Forelimb muscle (tissue), 1 donor: ENCODE results near the gene DEXI. TPM values are rescaled to one million over a fixed set of nuclear protein-coding genes. Genes with fewer than 3 reads are reported as not detected.
"Not testable (repeated sequence)": the region's sequence is repeated elsewhere in the genome, so short reads cannot be mapped to it uniquely, and the experiment has no call there.

ENCODE experiments used
- DNase-seq: peaks from one replicate; pipeline ENCODE4 v3.0.0-alpha.2; 2013; ENCODE audit warnings: low read depth
- polyA plus RNA-seq: library from polyadenylated mRNA; unstranded; fragments of 120-200 nt; gene quantifications from one replicate; pipeline ENCODE4 v1.2.1, GENCODE V29; 2013; ENCODE audit not compliant: insufficient read length

DEXI gene
- polyA plus RNA-seq, 1 donor = 56.9 TPM

DNA sequence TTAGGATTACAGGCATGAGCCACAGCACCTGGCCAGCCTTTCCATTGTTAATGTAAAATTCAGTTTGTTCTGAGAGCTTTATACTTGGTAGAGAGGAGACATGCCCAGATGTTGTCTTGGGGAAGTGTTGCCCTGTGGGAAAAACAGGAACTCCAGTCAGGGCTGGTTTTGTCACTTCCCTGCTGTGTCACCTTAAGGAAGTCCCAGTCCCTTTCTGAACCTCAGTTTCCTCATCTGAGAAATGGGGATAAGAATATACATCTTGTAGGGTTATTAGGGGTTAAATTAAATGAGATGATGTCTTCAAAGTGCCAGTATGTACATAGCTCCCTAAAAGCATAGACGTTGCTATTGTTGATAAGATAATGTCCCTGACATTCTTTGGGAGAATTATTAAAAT, 27.3 kb upstream of the DEXI start:
- no peak for DNase-seq

DNA sequence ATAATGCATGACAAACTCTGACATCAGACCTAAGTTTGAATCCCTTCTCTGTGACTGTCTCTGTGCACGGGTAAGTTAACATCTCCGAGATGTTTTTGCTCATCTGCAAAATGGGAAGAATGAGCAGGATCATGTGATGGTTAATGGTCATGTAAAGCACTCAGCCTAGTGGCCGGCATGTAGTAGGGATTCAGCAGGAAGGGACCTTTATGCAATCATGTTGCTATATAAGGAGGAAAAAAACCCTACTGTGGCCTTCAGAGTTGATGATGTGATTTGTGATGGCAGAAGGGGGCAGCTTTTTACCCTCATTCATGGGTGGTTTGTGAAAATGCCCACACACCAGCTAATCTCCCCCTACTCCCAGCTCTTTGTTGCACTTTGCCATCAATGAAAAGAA, 26.2 kb upstream of the DEXI start:
- no peak for DNase-seq

DNA sequence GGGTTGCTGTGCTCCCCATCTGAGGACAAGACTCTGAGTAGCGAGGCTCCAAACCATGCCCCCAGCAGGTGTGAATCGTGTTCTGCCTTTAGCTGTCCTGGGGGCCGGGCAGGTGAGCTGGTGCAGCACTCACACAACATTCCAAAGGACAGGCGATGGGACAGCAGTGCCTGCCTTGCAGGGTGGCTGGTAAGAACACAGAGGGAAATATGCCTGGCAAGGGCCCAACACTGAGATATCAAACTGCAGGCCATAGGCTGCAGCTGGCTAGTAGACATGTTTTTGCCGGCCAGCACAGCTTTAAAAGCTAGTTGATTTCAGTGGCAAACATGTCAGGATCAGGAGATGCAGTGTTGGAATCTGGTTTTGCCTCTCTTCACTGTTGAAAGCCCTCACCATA, 25.7 kb upstream of the DEXI start:
- no peak for DNase-seq

DNA sequence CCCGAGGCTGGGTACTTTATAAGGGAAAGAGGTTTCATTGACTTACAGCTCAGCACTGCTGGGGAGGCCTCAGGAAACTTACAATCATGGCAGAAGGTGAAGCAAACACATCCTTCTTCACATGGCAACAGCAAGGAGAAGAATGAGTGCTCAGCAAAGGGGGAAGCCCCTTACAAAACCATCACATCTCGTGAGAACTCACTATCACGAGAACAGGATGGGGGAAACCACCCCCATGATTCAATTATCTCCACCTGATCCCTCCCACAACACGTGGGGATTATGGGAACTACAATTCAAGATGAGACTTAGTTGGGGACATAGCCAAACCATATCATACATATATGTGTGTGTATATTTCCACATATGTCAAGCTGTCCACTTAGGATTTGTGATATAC, 24.3 kb upstream of the DEXI start:
- not testable (repeated sequence) for DNase-seq

DNA sequence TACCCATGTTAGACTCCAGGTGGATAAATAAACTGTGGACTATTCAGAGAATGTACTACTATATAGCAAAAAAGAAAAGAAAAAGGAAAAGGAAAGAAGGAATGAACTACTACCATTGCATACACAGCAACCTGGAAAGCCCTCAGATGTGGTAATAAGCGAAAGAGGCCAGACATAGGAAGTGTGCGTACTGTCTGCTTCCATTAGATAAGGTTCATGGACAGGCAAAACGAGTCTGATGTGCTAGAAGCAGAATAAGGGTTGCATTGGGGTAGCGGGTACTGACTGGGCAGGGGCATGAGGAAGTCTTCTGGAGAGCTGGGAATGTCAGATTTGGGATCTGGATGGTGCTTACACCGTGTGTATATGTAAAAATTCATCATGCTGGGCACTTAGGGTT, 23.9 kb upstream of the DEXI start:
- DNase-seq = no peak

DNA sequence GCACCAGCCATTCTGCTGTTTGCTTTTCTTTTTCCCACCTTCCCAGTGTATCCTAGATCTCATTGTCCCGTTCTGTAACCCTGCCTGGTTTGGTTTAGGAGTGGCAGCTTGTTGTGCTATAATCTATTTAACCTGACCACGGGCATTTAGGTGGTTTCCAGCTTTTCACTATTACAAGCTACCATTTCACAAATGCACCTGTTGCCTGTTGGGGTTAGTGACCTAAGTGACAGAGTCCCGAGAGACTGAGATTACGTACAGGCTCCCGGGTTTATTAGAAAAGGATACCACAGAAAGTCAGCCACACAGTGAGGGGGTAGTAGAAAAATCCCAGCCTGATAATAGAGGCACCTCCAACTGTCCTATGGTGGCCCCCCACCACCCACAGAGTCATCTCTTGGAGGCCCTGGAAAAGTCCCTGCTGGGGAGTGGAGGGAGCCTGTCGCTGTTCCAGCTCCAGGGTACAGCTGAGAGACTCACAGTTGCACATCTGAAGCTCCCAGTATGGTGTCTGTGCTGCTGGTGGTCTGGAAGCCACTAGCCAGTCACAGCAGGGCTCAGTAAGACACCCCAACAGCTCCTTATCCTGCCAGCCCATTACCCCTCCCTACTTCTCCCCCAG, 23.3 kb upstream of the DEXI start:
- DNase-seq = no peak

DNA sequence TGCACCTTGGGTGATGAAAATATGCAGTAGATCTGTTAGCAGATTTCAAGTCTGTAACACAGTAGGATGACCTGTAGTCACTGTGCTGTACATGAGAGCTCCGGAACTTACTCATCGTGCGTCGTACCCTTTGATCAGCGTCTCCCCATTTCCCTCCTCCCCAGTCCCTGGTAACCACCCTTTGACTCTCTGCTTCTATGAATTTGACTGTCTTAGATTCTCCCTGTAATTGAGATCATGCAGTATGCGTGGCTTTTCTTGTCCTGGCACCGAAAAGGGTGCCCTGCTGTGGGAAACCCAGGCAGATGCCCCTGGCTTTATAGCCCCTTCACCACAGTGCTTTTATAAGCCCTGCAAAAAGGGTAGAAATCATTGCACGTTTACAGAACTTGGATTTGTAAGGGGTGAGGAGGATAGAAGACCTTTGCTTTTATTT, 22.6 kb upstream of the DEXI start:
- no peak for DNase-seq

DNA sequence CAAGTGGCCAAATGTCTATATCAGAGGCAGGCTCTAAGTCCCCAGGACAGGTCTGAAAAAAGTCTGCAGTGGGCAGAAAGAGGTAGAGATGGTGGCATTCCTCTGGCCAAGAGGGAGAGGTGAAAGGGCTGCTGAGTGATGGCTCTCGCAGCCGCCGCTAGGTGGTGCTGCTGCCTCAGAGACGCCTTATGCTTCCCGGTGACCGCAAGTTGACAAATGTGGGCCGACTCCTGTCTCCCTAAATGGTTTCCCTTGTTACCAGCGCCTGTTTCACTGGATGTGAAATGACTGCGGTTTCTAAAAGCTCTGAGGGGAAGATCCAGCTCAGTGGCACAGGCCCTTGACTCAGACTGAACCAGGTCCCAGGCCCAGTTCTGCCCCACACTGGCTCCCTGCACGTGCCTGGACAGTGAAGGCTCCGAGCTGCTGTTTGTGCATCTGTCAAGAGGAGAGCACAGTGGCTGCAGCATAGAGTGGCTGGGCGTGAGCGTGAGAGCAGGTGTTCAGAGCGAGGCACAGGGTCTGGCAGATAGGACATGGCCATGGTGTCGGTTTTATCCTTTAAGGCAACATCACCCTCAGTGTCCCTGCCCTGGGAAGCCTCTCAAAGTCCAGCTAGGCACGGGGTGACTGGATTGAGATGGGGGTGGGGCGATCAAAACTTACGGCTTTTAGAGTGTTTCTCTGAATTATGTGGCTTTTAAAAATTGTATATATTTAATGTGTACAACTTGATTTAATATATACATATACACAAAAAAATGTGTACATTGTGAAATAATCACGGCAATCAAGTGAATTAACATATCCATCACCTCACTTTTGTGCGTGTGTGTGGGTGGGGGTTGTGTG, 22.0 kb upstream of the DEXI start:
- no peak for DNase-seq

DNA sequence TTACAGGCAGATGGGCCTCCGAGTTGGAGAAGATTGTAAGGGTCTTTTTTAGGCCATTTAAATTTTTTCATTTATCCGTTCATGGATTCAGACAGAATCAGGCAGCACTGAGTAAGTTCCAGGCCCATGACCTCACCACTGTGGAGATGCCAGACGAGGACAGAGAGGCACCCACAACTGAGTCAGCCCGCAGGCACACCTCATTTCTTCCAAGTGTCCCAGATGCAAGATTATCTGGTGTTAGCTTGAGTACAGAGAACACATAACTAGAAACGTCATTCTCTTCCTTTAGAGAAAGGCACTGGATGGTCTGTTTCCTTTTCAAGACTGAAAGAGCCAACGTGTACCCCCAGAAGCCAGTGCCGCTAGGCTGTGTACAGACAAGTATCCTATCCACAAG, 19.0 kb upstream of the DEXI start:
- no peak for DNase-seq

DNA sequence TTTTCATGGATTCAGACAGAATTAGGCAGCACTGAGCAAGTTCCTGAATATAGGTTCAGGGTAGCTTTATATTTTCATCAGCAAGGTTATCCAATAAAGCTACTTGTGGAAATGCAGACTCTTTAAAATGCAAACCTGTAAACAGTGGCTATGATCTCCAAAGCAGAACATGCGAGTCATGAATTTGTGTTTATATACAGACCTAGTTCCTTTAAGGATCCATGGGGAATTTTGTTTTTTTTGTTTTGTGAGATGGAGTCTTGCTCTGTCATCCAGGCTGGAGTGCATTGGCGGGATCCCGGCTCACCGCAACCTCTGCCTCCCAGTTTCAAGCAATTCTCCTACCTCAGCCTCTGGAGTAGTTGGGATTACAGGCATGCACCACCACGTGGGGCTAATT, 16.9 kb upstream of the DEXI start:
- no peak for DNase-seq

DNA sequence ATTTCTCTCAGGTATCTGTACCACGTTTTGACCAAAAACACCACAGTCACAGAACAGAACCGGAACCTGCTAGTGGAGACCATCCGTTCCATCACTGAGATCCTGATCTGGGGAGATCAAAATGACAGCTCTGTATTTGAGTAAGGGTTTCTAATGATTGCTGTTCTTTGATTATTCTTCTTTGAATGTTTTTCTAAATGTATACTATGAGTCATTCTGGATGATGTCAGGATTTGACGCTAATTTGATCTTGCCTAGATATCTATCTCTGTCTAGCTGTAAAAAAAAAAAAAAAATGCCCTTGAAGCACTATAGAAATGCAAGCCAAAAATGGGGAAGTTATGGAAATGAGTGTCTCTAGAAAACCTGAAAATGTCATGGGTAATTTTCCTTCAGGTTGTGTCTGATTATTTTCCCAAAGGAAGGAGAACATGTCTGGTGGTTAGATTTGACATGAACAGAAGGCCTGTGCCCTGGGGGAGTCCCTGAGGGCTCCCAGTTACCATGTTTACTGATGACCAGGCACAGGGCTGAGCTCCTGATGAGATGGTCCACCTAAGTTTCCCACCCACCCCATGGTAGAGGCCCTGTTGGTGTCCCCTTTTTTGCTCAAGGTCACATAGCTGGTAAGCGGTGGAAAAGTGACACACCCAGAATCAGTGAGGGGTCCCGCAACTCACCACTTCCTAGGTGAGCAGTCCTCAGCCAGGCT, 15.7 kb upstream of the DEXI start:
- DNase-seq = no peak

DNA sequence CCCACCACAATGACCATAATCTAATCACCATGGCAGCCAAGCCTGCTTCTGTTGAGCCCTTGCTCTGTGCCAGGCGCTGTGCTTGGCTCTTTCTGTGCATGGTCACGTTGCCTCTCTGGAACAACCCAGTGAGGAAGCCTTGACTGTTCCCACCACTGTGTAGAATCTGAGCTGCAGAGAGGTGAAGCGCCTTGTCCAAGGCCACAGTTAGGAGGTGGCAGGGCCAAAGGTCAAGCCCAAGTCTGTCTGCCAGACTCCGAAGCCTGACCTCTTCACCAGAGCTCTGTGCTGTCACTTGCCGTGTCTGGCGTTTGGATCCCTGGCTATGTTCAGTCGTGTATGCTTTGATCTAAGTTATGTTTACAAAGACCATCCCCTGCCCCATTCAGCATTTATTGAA, 12.6 kb upstream of the DEXI start:
- DNase-seq = no peak

DNA sequence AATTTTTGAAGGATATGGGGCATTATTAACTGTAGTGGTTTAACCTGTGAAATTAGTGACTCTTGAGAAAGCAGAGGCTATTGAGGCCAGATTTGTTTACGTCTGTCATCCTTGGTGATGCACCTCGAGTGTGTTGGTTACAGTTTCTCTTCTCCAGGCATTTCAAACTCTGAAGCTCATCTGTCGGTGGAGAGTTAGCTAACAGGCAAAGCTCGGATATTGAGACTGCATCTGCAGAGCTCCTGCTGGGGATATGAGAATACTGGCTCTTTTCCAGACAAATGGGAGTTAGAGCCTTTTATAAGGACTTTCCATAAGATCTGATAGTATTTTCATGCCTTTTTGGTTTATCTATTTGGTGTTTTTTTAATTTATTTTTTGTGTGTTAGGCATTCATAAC, 8.8 kb upstream of the DEXI start:
- DNase-seq = no peak

DNA sequence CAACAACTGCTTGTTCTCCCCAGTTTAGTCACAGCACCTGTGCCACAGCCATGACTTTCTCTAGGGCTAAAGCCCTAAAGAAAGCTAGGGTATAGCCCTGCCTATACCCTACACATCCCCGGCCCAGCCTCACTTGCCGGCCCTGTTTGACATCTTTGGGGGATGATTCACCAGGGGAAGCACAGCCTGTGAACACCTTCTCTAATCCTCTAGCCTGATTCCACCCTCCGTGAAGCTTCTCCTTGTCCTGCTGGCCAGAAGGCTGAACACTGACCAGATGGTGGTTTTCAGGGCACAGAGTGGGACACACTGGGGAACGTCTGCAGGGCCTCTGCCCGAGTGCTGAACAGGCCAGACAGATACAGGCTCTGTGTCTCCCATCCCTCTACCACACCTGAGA, 8.1 kb upstream of the DEXI start:
- no peak for DNase-seq

DNA sequence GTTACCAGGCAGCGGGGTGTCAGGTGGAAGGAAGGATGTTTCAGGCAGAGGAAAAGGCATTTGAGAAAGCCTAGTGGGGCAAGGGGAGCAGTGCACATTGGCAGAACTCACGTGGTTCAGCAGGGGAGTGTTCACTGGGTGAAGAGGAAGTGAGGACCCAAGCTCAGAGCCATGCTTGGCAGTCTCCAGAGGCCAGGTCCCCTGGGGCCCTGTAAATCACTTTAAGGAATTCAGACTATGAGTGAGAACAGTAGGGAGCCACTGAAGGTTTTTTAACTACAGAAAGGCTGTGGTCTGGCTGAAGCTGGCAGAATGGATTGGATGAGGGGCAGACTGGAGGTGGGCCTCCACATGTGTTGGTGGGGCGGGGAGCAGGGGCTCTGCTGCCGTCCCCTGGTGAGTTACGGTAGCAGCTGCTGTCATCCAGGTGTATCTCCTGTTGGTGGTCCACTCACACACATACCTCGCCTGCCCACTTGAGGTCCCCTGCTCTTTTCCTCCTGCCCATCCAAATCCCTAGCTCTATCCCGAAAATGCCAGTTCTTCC, 7.2 kb upstream of the DEXI start:
- DNase-seq = no peak

DNA sequence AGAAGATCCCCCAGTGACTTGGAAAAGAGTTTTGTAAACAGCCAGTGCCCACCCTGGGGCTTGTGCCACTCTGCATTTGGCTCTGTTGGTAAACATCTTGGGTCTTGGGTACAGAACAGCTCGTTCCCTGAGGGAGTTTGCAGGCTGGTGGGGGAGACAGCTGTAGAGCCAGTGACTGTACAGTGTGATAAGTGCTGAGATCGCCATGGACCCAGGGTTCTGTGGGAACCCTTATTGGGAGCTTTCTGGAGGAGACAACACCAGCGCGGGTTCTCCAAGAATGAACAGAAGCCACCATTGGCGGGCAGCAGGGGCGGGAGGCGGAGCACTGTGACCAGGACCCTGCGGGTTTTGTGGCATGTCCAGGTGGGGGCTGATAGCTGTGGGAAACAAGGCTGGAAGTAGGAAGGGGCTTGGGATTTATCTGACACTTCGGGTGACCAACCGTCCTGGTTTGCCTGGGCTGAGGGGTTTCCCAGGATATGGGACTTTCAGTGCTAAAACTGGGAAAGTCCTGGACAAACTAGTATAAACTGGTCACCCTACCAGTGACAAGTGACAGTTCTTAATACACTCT, 5.0 kb upstream of the DEXI start:
- DNase-seq = no peak

DNA sequence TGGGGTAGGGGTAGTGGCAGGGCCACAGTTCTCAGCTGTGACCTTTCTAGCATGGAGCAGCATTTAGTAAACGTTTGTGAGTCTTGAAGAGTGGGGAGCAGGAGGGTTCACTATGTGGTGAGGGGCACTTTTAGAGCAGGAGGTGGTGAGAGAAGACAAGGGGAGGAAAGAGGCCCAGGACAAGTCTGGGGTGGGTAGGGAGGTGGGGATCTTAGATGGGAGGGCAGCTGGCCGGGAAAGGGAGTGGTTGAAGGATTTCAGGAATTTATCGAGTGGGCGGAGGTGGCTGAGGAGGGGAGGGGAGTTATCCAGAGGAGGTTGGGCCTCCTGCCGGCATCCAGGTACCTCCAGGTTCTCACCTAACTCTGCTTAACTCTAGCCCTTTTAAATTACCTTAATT, 4.0 kb upstream of the DEXI start:
- DNase-seq = no peak

DNA sequence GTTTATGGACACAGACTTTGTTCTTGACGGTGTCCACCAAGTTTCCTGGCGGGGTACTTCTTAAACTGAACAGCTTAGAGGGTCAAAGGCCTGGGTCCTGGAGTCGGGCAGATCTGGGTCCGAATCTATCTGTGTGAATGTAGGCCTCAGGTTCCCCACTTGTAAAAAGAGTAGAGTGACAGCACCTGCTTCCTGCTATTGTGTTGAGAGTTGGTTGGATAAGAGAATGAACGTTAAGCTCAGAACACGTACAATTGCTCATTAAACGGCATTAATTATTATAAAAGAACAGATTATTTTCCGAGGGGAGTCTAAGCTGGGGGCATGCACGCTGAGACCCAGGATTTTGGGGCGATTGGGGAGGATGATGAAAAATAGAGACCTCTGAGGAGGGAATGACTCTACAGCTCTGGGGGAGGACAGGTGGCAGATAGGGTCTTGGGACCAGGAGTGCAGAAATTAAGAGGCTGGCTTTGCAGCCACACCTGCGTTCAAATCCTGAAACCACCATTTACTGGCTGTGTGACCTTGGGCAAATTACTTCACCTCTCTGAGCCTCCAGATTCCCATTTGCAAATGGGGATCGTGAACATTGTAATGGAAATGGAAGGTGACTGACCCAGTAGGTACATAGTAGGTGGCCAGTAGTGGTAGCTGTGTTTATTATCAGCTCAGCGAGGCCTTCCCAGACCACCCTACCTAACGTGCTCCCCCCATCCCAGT, 3.0 kb upstream of the DEXI start:
- DNase-seq = no peak

DNA sequence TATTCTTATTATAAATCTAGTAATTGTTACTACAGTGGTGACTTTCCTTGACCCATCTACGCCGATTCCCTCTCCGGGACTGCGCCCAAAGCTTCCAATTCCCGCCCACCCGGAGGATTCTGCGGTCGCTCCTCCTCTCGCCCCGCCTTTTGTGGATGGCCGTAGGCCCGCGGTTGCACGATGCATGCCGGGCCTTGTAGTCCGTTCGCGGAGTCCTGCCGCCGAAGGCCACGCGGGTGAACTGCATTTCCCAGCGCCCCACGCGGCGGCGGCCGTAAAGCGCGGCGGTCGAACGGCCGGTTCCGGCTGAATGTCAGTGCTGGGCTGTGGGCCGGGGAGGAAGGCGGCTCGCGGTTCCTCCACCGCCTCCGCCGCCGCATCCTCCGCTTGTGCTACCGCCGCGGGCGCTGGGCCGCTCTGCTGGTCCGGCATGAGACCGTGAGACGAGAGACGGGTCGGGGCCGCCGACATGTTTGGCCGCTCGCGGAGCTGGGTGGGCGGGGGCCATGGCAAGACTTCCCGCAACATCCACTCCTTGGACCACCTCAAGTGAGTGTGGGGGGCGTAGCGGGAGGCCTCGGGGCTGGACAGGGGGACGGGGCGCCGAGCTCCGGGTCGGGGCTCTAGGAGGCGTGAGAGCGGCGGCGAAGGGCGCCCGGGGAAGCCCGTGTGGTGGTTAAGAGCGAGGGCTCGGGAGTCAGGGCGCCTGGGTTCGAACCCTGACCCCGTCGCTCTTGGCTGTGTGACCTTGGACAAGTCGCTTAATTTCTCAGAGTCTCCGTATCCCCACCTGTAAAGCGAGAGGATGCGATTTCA, 2.2 kb upstream of the DEXI start, which contains the start of gene CLEC16A:
TSS of gene CLEC16A (plus strand) at position 316 of the 816 bp plus-strand sequence. CDS start at position 470, 154 bp downstream.
- peak; percentile 88 for DNase-seq

DNA sequence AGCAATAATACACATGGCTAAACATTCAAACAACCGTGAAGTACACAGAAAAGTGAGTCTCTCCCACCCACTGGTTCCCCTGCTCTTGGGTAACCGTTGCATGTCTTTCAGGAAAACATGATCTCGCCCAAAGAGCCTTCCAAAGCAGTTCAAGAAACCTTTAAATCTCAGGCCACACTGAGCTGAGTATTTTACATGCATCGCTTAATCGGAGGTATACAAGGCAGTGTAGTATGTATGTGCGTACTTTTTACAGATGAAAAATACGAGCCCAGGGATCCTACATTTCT, 741 bp upstream of the DEXI start:
- no peak for DNase-seq

DNA sequence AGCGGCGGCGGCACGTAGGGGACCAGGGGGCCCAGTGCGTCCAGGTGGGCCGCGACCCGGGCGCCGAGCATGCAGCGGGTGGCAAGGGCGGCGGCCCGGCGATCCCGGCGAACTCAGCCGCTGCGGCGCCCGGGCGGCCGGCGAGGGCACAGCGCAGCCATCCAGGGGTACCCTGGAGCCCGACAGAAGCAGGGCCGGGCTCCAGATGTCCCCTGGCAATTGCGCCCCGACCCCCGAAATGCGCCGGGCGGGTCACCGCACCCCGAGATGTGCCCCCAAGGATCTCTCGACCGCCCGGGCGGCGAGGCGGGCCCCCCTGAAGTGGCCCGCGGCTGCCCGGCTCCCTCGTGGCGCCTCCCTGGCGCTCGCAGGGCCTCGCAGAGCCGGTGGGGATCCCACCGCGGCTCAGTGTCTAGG, 325 bp downstream of the DEXI start:
- not testable (repeated sequence) for DNase-seq
